HEK293T (cell line): Measurements from ENCODE around the gene GABBR1.
A peak's percentile ranks its signal among the peaks of the same experiment; 100 is the strongest.

Source experiments
- CTCF ChIA-PET: fragments of 350-600 bp; formaldehyde crosslinking; extraction: SDS; loops from one replicate; lab custom pipeline; 2021; ENCODE audit warnings: antibody characterized with exemption, inconsistent platforms; lab: Yijun Ruan, JAX
- POLR2A ChIA-PET: fragments of 350-600 bp; formaldehyde crosslinking; extraction: SDS; loops from one replicate; lab custom pipeline; 2020; ENCODE audit warnings: antibody characterized with exemption, inconsistent platforms; lab: Yijun Ruan, JAX
- DNase-seq: peaks from one replicate; pipeline ENCODE4 v3.0.0; 2012; ENCODE audit warnings: mixed read lengths; ENCODE audit errors: extremely low spot score
- ARNT ChIP-seq: fragments of 450-650 bp; IDR thresholded peaks from 2 replicates; pipeline ENCODE4 v1.6.1; 2017; ENCODE audit warnings: mild to moderate bottlenecking
- BHLHE40 ChIP-seq: fragments of 450-650 bp; IDR thresholded peaks from 2 replicates; pipeline ENCODE4 v1.6.1; 2016; ENCODE audit warnings: mild to moderate bottlenecking, moderate library complexity, borderline replicate concordance
- CTBP1 ChIP-seq: fragments of 450-650 bp; IDR thresholded peaks from 2 replicates; pipeline ENCODE4 v1.6.1; 2016; ENCODE audit warnings: borderline replicate concordance
- ELF4 ChIP-seq: fragments of 450-650 bp; IDR thresholded peaks from 2 replicates; pipeline ENCODE4 v1.6.1; 2017; ENCODE audit warnings: antibody characterized with exemption
- FOXA1 ChIP-seq: fragments of 450-650 bp; IDR thresholded peaks from 2 replicates; pipeline ENCODE4 v1.6.1; 2016; ENCODE audit warnings: mild to moderate bottlenecking
- FOXK2 ChIP-seq: fragments of 450-650 bp; IDR thresholded peaks from 2 replicates; pipeline ENCODE4 v1.6.1; 2016; ENCODE audit warnings: mild to moderate bottlenecking
- FOXM1 ChIP-seq: fragments of 450-650 bp; IDR thresholded peaks from 2 replicates; pipeline ENCODE4 v1.6.1; 2017; ENCODE audit warnings: mild to moderate bottlenecking, borderline replicate concordance
- HDGF ChIP-seq: fragments of 450-650 bp; IDR thresholded peaks from 2 replicates; pipeline ENCODE4 v1.6.1; 2017; ENCODE audit warnings: antibody characterized with exemption, borderline replicate concordance
- L3MBTL2 ChIP-seq: fragments of 450-650 bp; conservative IDR thresholded peaks from 2 replicates; pipeline ENCODE4 v1.6.1; 2016; ENCODE audit warnings: mild to moderate bottlenecking
- LEF1 ChIP-seq: fragments of 450-650 bp; IDR thresholded peaks from 2 replicates; pipeline ENCODE4 v1.6.1; 2017; ENCODE audit warnings: mild to moderate bottlenecking, borderline replicate concordance
- NFRKB ChIP-seq: fragments of 450-650 bp; IDR thresholded peaks from 2 replicates; pipeline ENCODE4 v1.6.1; 2016; ENCODE audit warnings: mild to moderate bottlenecking, moderate library complexity
- PKNOX1 ChIP-seq: fragments of 450-650 bp; IDR thresholded peaks from 2 replicates; pipeline ENCODE4 v1.6.1; 2016
- SP1 ChIP-seq: fragments of 450-650 bp; IDR thresholded peaks from 2 replicates; pipeline ENCODE4 v1.6.1; 2017
- SUZ12 ChIP-seq: fragments of 450-650 bp; IDR thresholded peaks from 2 replicates; pipeline ENCODE4 v1.6.1; 2016; ENCODE audit warnings: mild to moderate bottlenecking
- TARDBP ChIP-seq: fragments of 450-650 bp; IDR thresholded peaks from 2 replicates; pipeline ENCODE4 v1.6.1; 2016
- ZNF384 ChIP-seq: fragments of 450-650 bp; IDR thresholded peaks from 2 replicates; pipeline ENCODE4 v1.6.1; 2016

The GABBR1 gene

GRCh38 chr6:29519291-29520010 is 113.5 kb downstream of the GABBR1 start:
- POLR2A ChIA-PET: no interaction called here
- CTCF ChIA-PET: interaction anchor here (0.6 kb wide), 1 partner anchor 372 kb away, joined by 4 read pairs; no protein-coding TSS in a partner anchor
- TF ChIP-seq SP1 (no peak), ZNF384 (no peak), FOXK2 (no peak), BHLHE40 (no peak), PKNOX1 (no peak), SUZ12 (no peak), FOXM1 (no peak)
- no peak for DNase-seq

DNA sequence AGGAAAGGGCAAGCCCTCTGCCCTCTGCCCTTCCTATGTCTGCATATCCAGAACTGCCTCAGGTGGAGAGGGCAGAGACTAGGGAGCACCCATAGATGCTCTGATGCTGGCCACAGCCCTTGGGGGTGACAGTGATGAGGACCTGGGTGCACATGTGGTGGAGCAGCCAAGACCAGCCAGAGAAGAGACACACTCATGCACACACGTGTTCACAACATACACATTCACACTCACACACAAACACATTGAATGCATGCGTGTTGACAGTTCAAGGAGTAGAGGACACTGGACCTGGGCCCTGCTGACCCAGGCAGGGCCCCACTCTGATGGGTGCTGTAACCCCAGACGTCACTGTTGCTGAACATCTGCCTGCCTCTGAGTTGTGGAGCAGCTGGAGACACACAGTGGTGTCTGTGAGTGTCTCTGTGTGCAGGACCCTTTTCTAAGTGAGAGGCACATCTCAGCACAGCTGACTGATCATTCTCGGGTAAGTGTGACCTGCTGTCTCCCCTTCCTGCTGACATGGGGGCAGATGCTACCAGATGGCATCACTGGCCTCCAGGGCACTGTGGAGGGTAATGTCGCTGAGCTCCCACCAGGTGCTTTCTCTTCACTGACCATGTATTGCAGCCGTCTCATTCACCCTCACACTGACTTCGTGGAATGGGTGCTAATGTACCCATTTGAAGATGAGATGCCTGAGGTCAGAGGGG is 115.1 kb downstream of the GABBR1 start:
- ChIA-PET POLR2A (no interaction called here), CTCF (no interaction called here)
- DNase-seq: no peak
- TF ChIP-seq NFRKB (no peak), ZNF384 (no peak), HDGF (no peak), BHLHE40 (no peak), PKNOX1 (no peak), LEF1 (no peak), ELF4 (no peak), FOXM1 (no peak), SUZ12 (no peak), TARDBP (no peak), SP1 (no peak), FOXA1 (no peak), FOXK2 (no peak), L3MBTL2 (no peak), CTBP1 (no peak), ARNT (no peak)

DNA sequence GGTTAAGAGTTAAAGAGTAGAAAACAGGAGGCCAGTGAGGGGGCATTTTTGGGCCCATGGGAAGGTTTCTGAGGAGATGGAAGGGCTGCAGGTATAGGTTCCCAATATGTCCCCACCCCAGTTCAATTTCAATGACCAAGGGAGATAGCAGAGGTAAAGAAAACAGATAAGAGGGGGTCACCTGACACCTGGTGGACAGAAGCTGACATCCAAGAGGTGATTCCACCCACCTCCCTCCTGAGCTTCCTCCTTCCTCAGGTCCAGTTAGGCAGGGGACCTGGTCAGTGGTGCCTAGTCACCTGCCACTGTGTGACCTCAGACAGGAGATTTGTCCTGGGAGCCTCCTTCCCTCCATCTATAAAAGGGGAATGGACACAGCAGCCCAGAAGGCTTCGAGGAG is 115.7 kb downstream of the GABBR1 start:
- DNase-seq: no peak
- no peak for TF ChIP-seq CTBP1
- ChIA-PET CTCF (no interaction called here), POLR2A (no interaction called here)

DNA sequence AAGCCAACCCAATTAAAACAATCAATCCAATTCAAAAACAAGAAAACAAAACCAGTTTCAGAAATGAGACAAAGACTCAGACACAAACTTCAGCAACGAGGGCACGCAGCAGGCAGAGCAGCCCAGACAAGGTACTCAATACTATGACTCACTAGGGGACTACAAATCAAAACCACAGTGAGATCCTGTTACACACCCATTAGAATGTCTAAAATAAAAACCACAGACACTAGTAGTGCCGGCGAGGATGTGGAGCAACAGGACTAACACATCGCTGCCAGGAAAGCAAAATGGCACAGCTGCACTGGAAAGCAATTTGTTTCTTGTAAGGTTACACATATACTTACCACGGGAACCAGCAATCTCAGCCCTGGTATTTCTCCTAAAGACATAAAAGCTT is 116.9 kb downstream of the GABBR1 start:
- ChIA-PET POLR2A (no interaction called here), CTCF (no interaction called here)
- peak; percentile 28 for DNase-seq
- TF ChIP-seq PKNOX1: peak; percentile 76
- no peak for TF ChIP-seq FOXK2

DNA sequence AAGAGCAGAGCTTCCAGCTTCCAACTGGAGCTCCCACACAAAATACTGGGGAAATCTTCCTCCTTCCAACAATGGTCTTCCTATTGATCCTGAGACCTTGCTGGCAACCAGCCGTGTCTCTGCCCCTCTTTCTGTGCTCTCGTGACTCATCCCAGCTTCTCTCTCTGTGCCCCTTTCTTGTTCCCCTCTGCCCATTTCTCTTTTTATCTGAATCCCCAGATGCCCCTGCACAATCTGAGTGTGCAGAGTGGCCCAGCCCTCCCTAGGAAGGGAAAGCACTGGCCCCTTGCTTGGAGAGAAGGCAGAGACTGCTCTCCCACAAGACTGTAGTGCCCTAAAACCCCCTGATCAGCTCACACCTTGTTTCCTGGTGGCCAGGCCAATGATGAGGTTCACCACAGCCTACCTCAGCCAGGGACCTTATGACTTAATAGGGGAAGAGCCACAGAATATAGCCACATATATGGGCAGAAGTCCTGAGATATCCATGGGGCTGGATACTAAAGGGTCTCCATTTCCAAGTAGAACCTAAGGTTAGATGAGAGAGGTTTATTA is 122.2 kb downstream of the GABBR1 start:
- no peak for DNase-seq
- ChIA-PET CTCF (interaction anchor here (0.7 kb wide), 1 partner anchor 502 kb away, joined by 3 read pairs; no protein-coding TSS in a partner anchor), POLR2A (no interaction called here)
- TF ChIP-seq HDGF (no peak), LEF1 (no peak), L3MBTL2 (no peak), FOXA1 (no peak), FOXK2 (no peak)

GRCh38 chr6:29510202-29510601 is 122.8 kb downstream of the GABBR1 start:
- ChIA-PET POLR2A (no interaction called here), CTCF (interaction anchor here (0.7 kb wide), 1 partner anchor 503 kb away, joined by 3 read pairs; no protein-coding TSS in a partner anchor)
- peak; percentile 61 for DNase-seq
- TF ChIP-seq L3MBTL2: 0 out of 2 replicates have a peak, but pooled peaks have one; percentile 11
- TF ChIP-seq NFRKB: no peak
- TF ChIP-seq FOXA1: no peak
- TF ChIP-seq BHLHE40: 0 out of 2 replicates have a peak, but pooled peaks have one; percentile 19
